ENCODE measurements around the gene EFCAB6. TPM values are rescaled to one million over a fixed set of nuclear protein-coding genes. Genes with fewer than 3 reads are reported as not detected.

The EFCAB6 gene
- total RNA-seq, 1 experiment from 2014 or later = 0.54 TPM

- DNase-seq (ENCODE audit: low read depth) = no peak
These were observed 2.2 kb upstream of the EFCAB6 start for GRCh38 chr22:43814264-43814663.

GRCh38 chr22:43812890-43813289 is 785 bp upstream of the EFCAB6 start:
- no peak for DNase-seq (ENCODE audit: low read depth)

GRCh38 chr22:43811777-43812148 is 342 bp downstream of the EFCAB6 start:
- DNase-seq (ENCODE audit: low read depth) = peak; percentile 37

- no peak for DNase-seq (ENCODE audit: low read depth)
These were observed 9.1 kb downstream of the EFCAB6 start for GRCh38 chr22:43802897-43803495.

GRCh38 chr22:43800970-43801369 is 11.1 kb downstream of the EFCAB6 start:
- DNase-seq (ENCODE audit: low read depth) = no peak

- peak; percentile 2 for DNase-seq (ENCODE audit: low read depth)
These were observed 13.6 kb downstream of the EFCAB6 start for GRCh38 chr22:43798492-43798891.

- DNase-seq (ENCODE audit: low read depth) = peak; percentile 26
These were observed 15.5 kb downstream of the EFCAB6 start for GRCh38 chr22:43796567-43796966.

GRCh38 chr22:43795320-43795719 is 16.8 kb downstream of the EFCAB6 start:
- DNase-seq (ENCODE audit: low read depth) = no peak

- DNase-seq (ENCODE audit: low read depth) = no peak
These were observed 19.2 kb downstream of the EFCAB6 start for GRCh38 chr22:43792905-43793304.

- peak; percentile 86 for DNase-seq (ENCODE audit: low read depth)
These were observed 22.7 kb downstream of the EFCAB6 start for GRCh38 chr22:43789452-43789851.

GRCh38 chr22:43783777-43784176 is 28.3 kb downstream of the EFCAB6 start:
- no peak for DNase-seq (ENCODE audit: low read depth)

GRCh38 chr22:43782448-43782847 is 29.7 kb downstream of the EFCAB6 start:
- DNase-seq (ENCODE audit: low read depth) = no peak

GRCh38 chr22:43777286-43777685 is 34.8 kb downstream of the EFCAB6 start:
- DNase-seq (ENCODE audit: low read depth) = peak; percentile 81

- DNase-seq (ENCODE audit: low read depth) = peak; percentile 47
These were observed 35.9 kb downstream of the EFCAB6 start for GRCh38 chr22:43776081-43776670.

GRCh38 chr22:43774318-43774915 is 37.7 kb downstream of the EFCAB6 start:
- DNase-seq (ENCODE audit: low read depth) = no peak

- DNase-seq (ENCODE audit: low read depth) = no peak
These were observed 39.3 kb downstream of the EFCAB6 start for GRCh38 chr22:43772831-43773230.

GRCh38 chr22:43755452-43755851 is 56.7 kb downstream of the EFCAB6 start:
- DNase-seq (ENCODE audit: low read depth) = no peak

- DNase-seq (ENCODE audit: low read depth) = no peak
These were observed 57.1 kb downstream of the EFCAB6 start for GRCh38 chr22:43755011-43755410.

- DNase-seq (ENCODE audit: low read depth) = no peak
These were observed 57.9 kb downstream of the EFCAB6 start for GRCh38 chr22:43754176-43754575.

GRCh38 chr22:43753688-43754087 is 58.4 kb downstream of the EFCAB6 start:
- no peak for DNase-seq (ENCODE audit: low read depth)

GRCh38 chr22:43750751-43751150 is 61.4 kb downstream of the EFCAB6 start:
- DNase-seq (ENCODE audit: low read depth) = no peak

- no peak for DNase-seq (ENCODE audit: low read depth)
These were observed 62.6 kb downstream of the EFCAB6 start for GRCh38 chr22:43749473-43749872.

GRCh38 chr22:43747877-43748276 is 64.2 kb downstream of the EFCAB6 start:
- DNase-seq (ENCODE audit: low read depth) = no peak

GRCh38 chr22:43747058-43747457 is 65.0 kb downstream of the EFCAB6 start:
- no peak for DNase-seq (ENCODE audit: low read depth)

All from M059J (cell line).